ENCODE data around the gene ATG7.

Gene ATG7

GRCh38 chr3:11276901-11277300, 4.7 kb downstream of the ATG7 start:
- TF ChIP-seq CTCF (IDR thresholded peaks at IDR 0.05): no peak

DNA sequence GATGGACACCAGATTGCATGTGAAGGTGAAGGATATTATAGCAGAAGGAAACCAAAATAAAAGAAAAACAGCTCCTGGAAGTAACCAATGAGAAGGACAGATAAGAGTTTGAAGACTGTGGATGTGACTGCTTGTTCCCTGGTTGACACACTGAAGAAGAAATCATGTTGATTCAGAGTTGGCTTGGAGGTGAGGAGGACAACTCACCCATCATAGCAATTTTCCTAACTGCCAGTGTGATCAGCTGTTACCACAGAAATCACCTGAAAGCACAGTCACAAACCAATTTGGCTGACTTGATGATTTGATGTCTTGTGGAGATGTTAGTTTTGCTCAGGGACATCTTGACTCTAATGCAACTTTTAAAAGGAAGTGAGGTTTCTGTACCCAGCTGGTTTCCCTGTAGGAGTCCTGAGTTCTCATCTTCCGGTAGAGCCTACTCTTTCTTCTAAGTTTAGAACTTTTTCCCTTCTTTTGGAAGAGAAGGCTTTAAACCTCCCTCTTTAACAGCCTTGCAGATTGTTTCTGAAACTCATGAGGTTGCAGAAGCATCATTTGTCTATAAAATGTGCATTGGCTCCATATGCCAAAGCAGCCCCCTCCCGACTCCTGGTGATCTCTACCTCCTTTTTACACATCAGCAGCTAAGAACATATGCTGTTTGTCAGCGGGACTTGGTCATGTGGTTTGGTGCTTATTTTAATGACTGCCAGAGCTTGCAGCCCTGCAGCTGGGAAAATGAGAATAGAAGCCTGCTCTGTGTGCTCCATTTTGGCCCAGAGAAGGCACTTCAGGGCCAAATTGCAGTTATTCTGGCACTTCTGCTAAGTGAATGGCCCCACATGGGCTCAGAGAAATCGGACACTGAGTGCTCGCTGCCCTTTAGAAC, 10.3 kb downstream of the ATG7 start:
- TF ChIP-seq CTCF (IDR thresholded peaks at IDR 0.05): no peak

- no peak for TF ChIP-seq CTCF (IDR thresholded peaks at IDR 0.05)
Measured at GRCh38 chr3:11283139-11283475, 10.9 kb downstream of the ATG7 start.

GRCh38 chr3:11284011-11284410, 11.8 kb downstream of the ATG7 start:
- no peak for TF ChIP-seq CTCF (IDR thresholded peaks at IDR 0.05)

GRCh38 chr3:11285471-11285870, 13.3 kb downstream of the ATG7 start:
- TF ChIP-seq CTCF (IDR thresholded peaks at IDR 0.05): no peak

GRCh38 chr3:11287404-11287803, 15.2 kb downstream of the ATG7 start:
- TF ChIP-seq CTCF (IDR thresholded peaks at IDR 0.05): no peak

GRCh38 chr3:11288021-11288491, 15.9 kb downstream of the ATG7 start:
- TF ChIP-seq CTCF (IDR thresholded peaks at IDR 0.05): no peak
